Lung microvascular endothelial cell (primary cell): ENCODE results near the gene KTI12. TPM values are rescaled to one million over a fixed set of nuclear protein-coding genes. Genes with fewer than 3 reads are reported as not detected.

Experiments used
- DNase-seq, 2 donors: peaks; one replicate each; pipeline versions ENCODE4 v3.0.0 to v3.0.0-alpha.2; 2010; ENCODE audit warnings: low read depth in 2 of 2
- total RNA-seq: library from RNA; depleted of rRNA; stranded (reverse); fragments of >200 nt; gene quantifications from 2 replicates; pipeline ENCODE4 v1.2.1, GENCODE V29; 2014

KTI12 gene
- total RNA-seq, 1 donor from 2014 or later: 9.7 TPM

- DNase-seq: no peak
These were observed 43.8 kb downstream of the KTI12 start for GRCh38 chr1:51989582-51990477.

- DNase-seq: no peak
These were observed 45.4 kb downstream of the KTI12 start for GRCh38 chr1:51988254-51988653.

GRCh38 chr1:51986718-51987117 is 46.9 kb downstream of the KTI12 start:
- no peak for DNase-seq

GRCh38 chr1:51982161-51982560 is 51.4 kb downstream of the KTI12 start:
- DNase-seq: no peak

Other genes starting within 250 kb of the KTI12 start
- gene NRDC, start 155.1 kb downstream of the KTI12 start, total RNA-seq: 37.9 and 39.2 TPM in 2 replicates
- gene RAB3B, start 43.1 kb downstream of the KTI12 start, total RNA-seq: 1.2 and 6.8 TPM in 2 replicates
- gene TXNDC12, start 21.4 kb upstream of the KTI12 start, total RNA-seq: 15.9 and 24.6 TPM in 2 replicates
- 22.0 and 28.1 TPM in 2 replicates for gene BTF3L4, start 22.5 kb upstream of the KTI12 start, total RNA-seq
- 23.5 and 36.7 TPM in 2 replicates for gene ZFYVE9, start 108.3 kb upstream of the KTI12 start, total RNA-seq